DND-41 (cell line): ENCODE results near the gene SP2.

Experiments used
- ATAC-seq: fragments of 200-7000 bp; cut with Tn5 transposase; 3 replicates; pipeline ENCODE4 v1.9.1; 2021; ENCODE audit warnings: low read depth; ENCODE audit not compliant: insufficient read depth
- DNase-seq: peaks from one replicate; pipeline ENCODE4 v3.0.0-alpha.2; 2020
- H2AFZ ChIP-seq: 2 replicates; pipeline ENCODE4 v1.6.0; 2012; ENCODE audit warnings: low read depth, low read length
- H3K27ac ChIP-seq: 2 replicates; pipeline ENCODE4 v1.5.1; 2012; ENCODE audit warnings: low read length, inconsistent platforms
- H3K27me3 ChIP-seq: fragments of 200-600 bp; sonication (generic); 2 replicates; pipeline ENCODE4 v1.6.0; 2012; ENCODE audit warnings: low read length, mild to moderate bottlenecking, inconsistent platforms; ENCODE audit not compliant: insufficient read depth, poor library complexity
- H3K36me3 ChIP-seq: 2 replicates; pipeline ENCODE4 v1.5.1; 2012; ENCODE audit warnings: low read length, inconsistent platforms; ENCODE audit not compliant: insufficient read depth
- H3K4me1 ChIP-seq: 2 replicates; pipeline ENCODE4 v1.5.1; 2012; ENCODE audit warnings: mild to moderate bottlenecking, low read length; ENCODE audit not compliant: insufficient read depth
- H3K4me2 ChIP-seq: 2 replicates; pipeline ENCODE4 v1.6.0; 2012; ENCODE audit warnings: mild to moderate bottlenecking, moderate library complexity, low read length, inconsistent platforms; ENCODE audit not compliant: insufficient read depth
- H3K4me3 ChIP-seq, 2 experiments: fragments of 200-600 bp in 1 of 2; shearing (Covaris generic) in 1 of 2; 2 replicates each; pipeline ENCODE4 v1.5.1; 2012 to 2016; ENCODE audit warnings: inconsistent platforms in 2 of 2, low read length in 2 of 2, mild to moderate bottlenecking in 2 of 2, low read depth in 1 of 2, moderate library complexity in 1 of 2
- H3K79me2 ChIP-seq: 2 replicates; pipeline ENCODE4 v1.6.0; 2012; ENCODE audit warnings: low read length, inconsistent platforms; ENCODE audit not compliant: insufficient read depth
- H3K9ac ChIP-seq: 2 replicates; pipeline ENCODE4 v1.6.0; 2012; ENCODE audit warnings: low read depth, mild to moderate bottlenecking, inconsistent platforms, low read length, moderate library complexity
- H3K9me3 ChIP-seq: 2 replicates; pipeline ENCODE4 v1.5.1; 2012; ENCODE audit warnings: low read length, moderate library complexity, mild to moderate bottlenecking, inconsistent platforms; ENCODE audit not compliant: insufficient read depth, severe bottlenecking
- H4K20me1 ChIP-seq: 2 replicates; pipeline ENCODE4 v1.6.0; 2012; ENCODE audit warnings: low read length; ENCODE audit not compliant: insufficient read depth
- EZH2 ChIP-seq: IDR thresholded peaks from 3 replicates; pipeline ENCODE4 v1.6.1; 2012; ENCODE audit warnings: borderline replicate concordance, low read depth, mild to moderate bottlenecking, moderate library complexity, low read length, inconsistent platforms; ENCODE audit not compliant: severe bottlenecking
- TF ChIP-seq, protein P1 (sequence below): IDR thresholded peaks from 2 replicates; pipeline ENCODE4 v1.5.1; 2012; ENCODE audit warnings: borderline replicate concordance, low read length, moderate library complexity, mild to moderate bottlenecking; ENCODE audit not compliant: poor library complexity, severe bottlenecking; ENCODE audit errors: extremely low read depth

SP2 gene

DNA sequence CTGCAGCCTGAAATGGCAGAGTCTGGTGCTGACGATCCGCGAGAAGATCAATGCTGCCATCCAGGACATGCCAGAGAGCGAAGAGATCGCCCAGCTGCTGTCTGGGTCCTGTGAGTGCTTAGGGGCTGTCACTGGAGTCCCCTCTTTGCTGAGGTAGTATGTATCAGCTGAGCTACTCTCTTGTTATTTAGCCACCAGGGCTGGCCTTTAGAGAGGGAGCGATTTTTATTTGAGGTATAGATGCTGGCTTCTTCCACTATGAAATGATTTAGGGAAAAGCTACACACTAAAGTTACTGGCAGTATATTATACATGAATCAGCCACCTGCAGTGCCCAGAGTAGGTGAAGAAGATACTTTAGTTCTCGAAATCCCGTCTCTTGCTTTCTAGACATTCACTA lies 77.5 kb downstream of the SP2 start:
- Histone ChIP-seq H4K20me1 (0 out of 2 replicates have a peak, but pooled peaks cover 2% of the 10 kb centered on the region), H3K79me2 (peaks cover 21% of the 10 kb centered on the region), H3K4me2 (no peak overlapping the region), H3K4me1 (peaks cover 32% of the 10 kb centered on the region), H2AFZ (no peak overlapping the region), H3K27me3 (no peaks in the 10 kb centered on the region), H3K27ac (no peak overlapping the region), H3K9ac (no peak overlapping the region), H3K9me3 (no peaks in the 10 kb centered on the region), H3K36me3 (peaks cover 49% of the 10 kb centered on the region), H3K4me3 (no peak overlapping the region)
- DNase-seq (no peak), ATAC-seq (no peak)
- TF ChIP-seq, protein P1, sequence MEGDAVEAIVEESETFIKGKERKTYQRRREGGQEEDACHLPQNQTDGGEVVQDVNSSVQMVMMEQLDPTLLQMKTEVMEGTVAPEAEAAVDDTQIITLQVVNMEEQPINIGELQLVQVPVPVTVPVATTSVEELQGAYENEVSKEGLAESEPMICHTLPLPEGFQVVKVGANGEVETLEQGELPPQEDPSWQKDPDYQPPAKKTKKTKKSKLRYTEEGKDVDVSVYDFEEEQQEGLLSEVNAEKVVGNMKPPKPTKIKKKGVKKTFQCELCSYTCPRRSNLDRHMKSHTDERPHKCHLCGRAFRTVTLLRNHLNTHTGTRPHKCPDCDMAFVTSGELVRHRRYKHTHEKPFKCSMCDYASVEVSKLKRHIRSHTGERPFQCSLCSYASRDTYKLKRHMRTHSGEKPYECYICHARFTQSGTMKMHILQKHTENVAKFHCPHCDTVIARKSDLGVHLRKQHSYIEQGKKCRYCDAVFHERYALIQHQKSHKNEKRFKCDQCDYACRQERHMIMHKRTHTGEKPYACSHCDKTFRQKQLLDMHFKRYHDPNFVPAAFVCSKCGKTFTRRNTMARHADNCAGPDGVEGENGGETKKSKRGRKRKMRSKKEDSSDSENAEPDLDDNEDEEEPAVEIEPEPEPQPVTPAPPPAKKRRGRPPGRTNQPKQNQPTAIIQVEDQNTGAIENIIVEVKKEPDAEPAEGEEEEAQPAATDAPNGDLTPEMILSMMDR = no peak
- no peak for TF ChIP-seq EZH2

DNA sequence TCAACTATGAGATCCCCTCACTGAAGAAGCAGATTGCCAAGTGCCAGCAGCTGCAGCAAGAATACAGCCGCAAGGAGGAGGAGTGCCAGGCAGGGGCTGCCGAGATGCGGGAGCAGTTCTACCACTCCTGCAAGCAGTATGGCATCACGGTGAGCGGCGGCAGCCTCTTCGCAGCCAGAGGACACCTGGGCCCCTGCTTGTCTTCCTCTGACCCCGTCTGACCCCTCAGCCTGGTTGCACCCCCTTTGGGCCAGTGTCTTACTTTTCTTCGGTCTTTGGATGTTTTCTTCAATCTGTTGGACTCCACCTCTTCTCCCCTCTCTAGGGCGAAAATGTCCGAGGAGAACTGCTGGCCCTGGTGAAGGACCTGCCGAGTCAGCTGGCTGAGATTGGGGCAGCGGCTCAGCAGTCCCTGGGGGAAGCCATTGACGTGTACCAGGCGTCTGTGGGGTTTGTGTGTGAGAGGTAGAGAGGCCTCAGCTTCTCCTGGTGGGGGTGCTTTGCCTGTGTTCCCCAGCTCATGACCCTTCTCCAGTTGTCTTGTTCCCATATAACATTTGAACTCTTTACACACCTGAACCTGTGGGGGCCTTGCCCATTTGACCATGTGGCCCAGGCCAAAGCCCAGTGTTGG lies 79.3 kb downstream of the SP2 start:
- Histone ChIP-seq H3K4me1 (peaks cover 26% of the 10 kb centered on the region), H3K4me2 (no peak overlapping the region)
- TF ChIP-seq, protein P1 = no peak
- TF ChIP-seq EZH2 = no peak

DNA sequence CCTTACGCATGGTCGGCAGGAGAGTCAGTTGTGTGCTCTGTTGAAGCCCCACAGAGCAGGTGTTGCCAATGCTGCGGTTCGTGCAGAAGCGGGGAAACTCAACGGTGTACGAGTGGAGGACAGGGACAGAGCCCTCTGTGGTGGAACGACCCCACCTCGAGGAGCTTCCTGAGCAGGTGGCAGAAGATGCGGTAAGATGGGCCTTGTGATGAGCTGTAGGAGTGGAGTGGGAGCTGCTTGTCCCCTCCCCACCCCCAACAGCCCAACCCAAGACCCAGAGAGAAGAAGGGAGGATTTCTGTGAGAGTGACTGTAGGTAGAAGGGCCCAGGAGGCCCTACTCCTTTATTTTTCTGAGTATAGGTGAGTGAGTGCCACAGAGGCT lies 79.8 kb downstream of the SP2 start:
- no peak overlapping the region for H3K9ac ChIP-seq
- H2AFZ ChIP-seq = no peak overlapping the region
- H3K4me1 ChIP-seq = peaks cover 29% of the 10 kb centered on the region
- TF ChIP-seq, protein P1 = no peak
- TF ChIP-seq EZH2 = no peak
- H4K20me1 ChIP-seq = peaks cover 10% of the 10 kb centered on the region; the same call in 1 of the 2 replicates
- H3K79me2 ChIP-seq = peaks cover 21% of the 10 kb centered on the region
- H3K4me2 ChIP-seq = no peak overlapping the region
- H3K9me3 ChIP-seq = no peaks in the 10 kb centered on the region
- H3K36me3 ChIP-seq = peaks cover 72% of the 10 kb centered on the region
- no peak for DNase-seq
- H3K4me3 ChIP-seq = no peak overlapping the region
- no peaks in the 10 kb centered on the region for H3K27me3 ChIP-seq
- no peak overlapping the region for H3K27ac ChIP-seq
- no peak for ATAC-seq

More for the DNA sequence above, 79.3 kb downstream of the SP2 start:
- Histone ChIP-seq H3K4me3 (no peak overlapping the region), H3K9ac (no peak overlapping the region), H3K36me3 (peaks cover 67% of the 10 kb centered on the region), H3K9me3 (no peaks in the 10 kb centered on the region), H2AFZ (no peak overlapping the region), H3K27me3 (no peaks in the 10 kb centered on the region), H3K79me2 (peaks cover 21% of the 10 kb centered on the region), H3K27ac (no peak overlapping the region), H4K20me1 (0 out of 2 replicates have a peak, but pooled peaks cover 6% of the 10 kb centered on the region)
- ATAC-seq (no peak), DNase-seq (no peak)
